ENCODE data around the gene GNA14.

DNA sequence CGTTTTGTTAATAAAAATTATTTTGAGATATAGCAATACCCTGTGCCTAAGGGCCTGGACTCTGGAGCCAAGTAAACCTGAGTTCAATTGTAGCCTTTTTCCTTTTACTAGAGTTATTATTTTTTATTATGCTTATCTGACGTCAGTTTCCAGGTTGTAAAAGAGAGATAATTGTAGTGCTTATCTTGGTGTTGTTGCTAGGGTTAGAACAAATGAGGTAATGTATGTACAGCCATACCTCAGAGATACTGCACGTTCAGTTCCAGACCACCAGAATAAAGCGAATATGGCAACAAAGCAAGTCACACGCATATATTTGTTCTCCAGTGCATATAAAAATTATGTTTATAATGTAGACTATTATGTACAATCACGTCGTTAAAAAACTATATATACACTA is 255.8 kb downstream of the GNA14 start:
- TF ChIP-seq, protein P1, sequence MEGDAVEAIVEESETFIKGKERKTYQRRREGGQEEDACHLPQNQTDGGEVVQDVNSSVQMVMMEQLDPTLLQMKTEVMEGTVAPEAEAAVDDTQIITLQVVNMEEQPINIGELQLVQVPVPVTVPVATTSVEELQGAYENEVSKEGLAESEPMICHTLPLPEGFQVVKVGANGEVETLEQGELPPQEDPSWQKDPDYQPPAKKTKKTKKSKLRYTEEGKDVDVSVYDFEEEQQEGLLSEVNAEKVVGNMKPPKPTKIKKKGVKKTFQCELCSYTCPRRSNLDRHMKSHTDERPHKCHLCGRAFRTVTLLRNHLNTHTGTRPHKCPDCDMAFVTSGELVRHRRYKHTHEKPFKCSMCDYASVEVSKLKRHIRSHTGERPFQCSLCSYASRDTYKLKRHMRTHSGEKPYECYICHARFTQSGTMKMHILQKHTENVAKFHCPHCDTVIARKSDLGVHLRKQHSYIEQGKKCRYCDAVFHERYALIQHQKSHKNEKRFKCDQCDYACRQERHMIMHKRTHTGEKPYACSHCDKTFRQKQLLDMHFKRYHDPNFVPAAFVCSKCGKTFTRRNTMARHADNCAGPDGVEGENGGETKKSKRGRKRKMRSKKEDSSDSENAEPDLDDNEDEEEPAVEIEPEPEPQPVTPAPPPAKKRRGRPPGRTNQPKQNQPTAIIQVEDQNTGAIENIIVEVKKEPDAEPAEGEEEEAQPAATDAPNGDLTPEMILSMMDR (IDR thresholded peaks at IDR 0.05; ENCODE audit: poor library complexity, severe bottlenecking) = no peak
- no peak for TF ChIP-seq POLR2AphosphoS5 (IDR thresholded peaks at IDR 0.05)
- no peak for TF ChIP-seq EZH2 (IDR thresholded peaks at IDR 0.05; ENCODE audit: borderline replicate concordance, insufficient read depth, low read length, poor library complexity, severe bottlenecking)
- no peak for TF ChIP-seq TAF1 (IDR thresholded peaks at IDR 0.05; ENCODE audit: low read depth)
- TF ChIP-seq RAD21 (conservative IDR thresholded peaks at IDR 0.05) = no peak
- no peak for TF ChIP-seq MXI1 (conservative IDR thresholded peaks at IDR 0.05; ENCODE audit: poor library complexity, severe bottlenecking)
